A673 (cell line): Measurements from ENCODE around the gene MSI2.

Source experiments
- CTCF ChIP-seq: fragments of 300-800, 200-600 bp; sonication (generic); conservative IDR thresholded peaks from 2 replicates; pipeline ENCODE4 v1.5.1; 2017; ENCODE audit warnings: low read depth, mild to moderate bottlenecking, antibody characterized with exemption, low read length, moderate library complexity, mixed read lengths
- EZH2 ChIP-seq: fragments of 200-600 bp; sonication (generic); IDR thresholded peaks from 2 replicates; pipeline ENCODE4 v1.6.1; 2017; ENCODE audit warnings: borderline replicate concordance, low read depth, mild to moderate bottlenecking, mixed read lengths, antibody characterized with exemption, low read length; ENCODE audit not compliant: poor library complexity, severe bottlenecking

- TF ChIP-seq CTCF (no peak), EZH2 (no peak)
Measured at GRCh38 chr17:57356153-57356718, 99.9 kb downstream of the MSI2 start.
